SJCRH30 (cell line): Measurements from ENCODE around the gene ZNF451. TPM values are rescaled to one million over a fixed set of nuclear protein-coding genes. Genes with fewer than 3 reads are reported as not detected.
A peak's percentile ranks its signal among the peaks of the same experiment; 100 is the strongest.

Experiments
- DNase-seq, 2 experiments: peaks; one replicate each; pipeline ENCODE4 v3.0.0-alpha.2; 2015 to 2020
- H3K27ac ChIP-seq: fragments of 250-450 bp; sonication (Bioruptor Pico); 2 replicates; pipeline ENCODE4 v1.5.1; 2020; ENCODE audit warnings: mild to moderate bottlenecking, moderate library complexity
- H3K27me3 ChIP-seq: fragments of 250-450 bp; sonication (Bioruptor Pico); 2 replicates; pipeline ENCODE4 v1.5.1; 2020; ENCODE audit warnings: mild to moderate bottlenecking, moderate library complexity
- H3K36me3 ChIP-seq: fragments of 250-450 bp; sonication (Bioruptor Pico); 2 replicates; pipeline ENCODE4 v1.5.1; 2020; ENCODE audit warnings: mild to moderate bottlenecking, moderate library complexity
- H3K4me1 ChIP-seq: fragments of 250-450 bp; sonication (Bioruptor Pico); 2 replicates; pipeline ENCODE4 v1.5.1; 2020; ENCODE audit warnings: mild to moderate bottlenecking, moderate library complexity
- H3K4me3 ChIP-seq: fragments of 250-450 bp; sonication (Bioruptor Pico); 2 replicates; pipeline ENCODE4 v1.5.1; 2020; ENCODE audit warnings: mild to moderate bottlenecking, moderate library complexity
- H3K9me3 ChIP-seq: fragments of 250-450 bp; sonication (Bioruptor Pico); replicated peaks from 2 replicates; pipeline ENCODE4 v1.5.1; 2020; ENCODE audit warnings: mild to moderate bottlenecking, moderate library complexity
- total RNA-seq: library from RNA; depleted of rRNA; stranded (reverse); fragments of >200 nt; shearing (Covaris generic); gene quantifications from 2 replicates; pipeline ENCODE4 v1.2.3, GENCODE V29; 2014

The ZNF451 gene
- total RNA-seq, 1 experiment from 2014 or later = 40.3 TPM

- Histone ChIP-seq H3K27ac (no peak overlapping the region), H3K4me3 (no peak overlapping the region), H3K4me1 (no peaks in the 10 kb centered on the region; the same call in 1 of the 2 replicates), H3K36me3 (peaks cover 15% of the 10 kb centered on the region), H3K9me3 (no peaks in the 10 kb centered on the region), H3K27me3 (no peaks in the 10 kb centered on the region)
- peak in 1 of 2 experiments; percentile 62 for DNase-seq
Measured at GRCh38 chr6:57190140-57190539, 100.2 kb downstream of the ZNF451 start.

GRCh38 chr6:57193177-57193576 is 103.2 kb downstream of the ZNF451 start:
- Histone ChIP-seq H3K4me1 (no peaks in the 10 kb centered on the region; the same call in 1 of the 2 replicates), H3K9me3 (no peaks in the 10 kb centered on the region), H3K36me3 (peaks cover 15% of the 10 kb centered on the region), H3K27ac (no peak overlapping the region), H3K27me3 (no peaks in the 10 kb centered on the region), H3K4me3 (no peak overlapping the region)
- DNase-seq = no peak

GRCh38 chr6:57195457-57195856 is 105.5 kb downstream of the ZNF451 start:
- Histone ChIP-seq H3K27ac (no peak overlapping the region), H3K36me3 (peaks cover 15% of the 10 kb centered on the region), H3K4me3 (no peak overlapping the region), H3K27me3 (no peaks in the 10 kb centered on the region), H3K9me3 (no peaks in the 10 kb centered on the region), H3K4me1 (peaks cover 4% of the 10 kb centered on the region; the same call in 1 of the 2 replicates)
- no peak for DNase-seq

GRCh38 chr6:57198926-57199636 is 109.1 kb downstream of the ZNF451 start:
- DNase-seq = peak; percentile 42 to 49
- no peak overlapping the region for H3K27ac ChIP-seq

GRCh38 chr6:57201718-57202117 is 111.7 kb downstream of the ZNF451 start:
- H3K27ac ChIP-seq = no peak overlapping the region
- H3K27me3 ChIP-seq = no peaks in the 10 kb centered on the region
- H3K4me1 ChIP-seq = peaks cover 4% of the 10 kb centered on the region; the same call in 1 of the 2 replicates
- no peak overlapping the region for H3K4me3 ChIP-seq
- no peak for DNase-seq
- no peaks in the 10 kb centered on the region for H3K36me3 ChIP-seq
- H3K9me3 ChIP-seq = no peaks in the 10 kb centered on the region

More at GRCh38 chr6:57198926-57199636, 109.1 kb downstream of the ZNF451 start:
- no peaks in the 10 kb centered on the region for H3K9me3 ChIP-seq
- no peak overlapping the region for H3K4me3 ChIP-seq
- peaks cover 4% of the 10 kb centered on the region; the same call in 1 of the 2 replicates for H3K4me1 ChIP-seq
- H3K27me3 ChIP-seq = no peaks in the 10 kb centered on the region
- H3K36me3 ChIP-seq = 0 out of 2 replicates have a peak, but pooled peaks cover 3% of the 10 kb centered on the region

- H3K9me3 ChIP-seq = no peaks in the 10 kb centered on the region
- no peak overlapping the region for H3K27ac ChIP-seq
- H3K36me3 ChIP-seq = peaks cover 3% of the 10 kb centered on the region
- H3K27me3 ChIP-seq = no peaks in the 10 kb centered on the region
- no peak for DNase-seq
- no peak overlapping the region for H3K4me3 ChIP-seq
- H3K4me1 ChIP-seq = no peaks in the 10 kb centered on the region
Measured at GRCh38 chr6:57205550-57206328, 115.8 kb downstream of the ZNF451 start.

- Histone ChIP-seq H3K9me3 (no peaks in the 10 kb centered on the region), H3K27ac (no peak overlapping the region), H3K4me1 (no peaks in the 10 kb centered on the region), H3K27me3 (no peaks in the 10 kb centered on the region), H3K4me3 (no peak overlapping the region), H3K36me3 (peaks cover 3% of the 10 kb centered on the region)
- no peak for DNase-seq
Measured at GRCh38 chr6:57207141-57207540, 117.2 kb downstream of the ZNF451 start.

- no peaks in the 10 kb centered on the region for H3K9me3 ChIP-seq
- no peaks in the 10 kb centered on the region for H3K4me1 ChIP-seq
- no peak overlapping the region for H3K27ac ChIP-seq
- DNase-seq = no peak
- H3K27me3 ChIP-seq = no peaks in the 10 kb centered on the region
- peaks cover 3% of the 10 kb centered on the region for H3K36me3 ChIP-seq
- H3K4me3 ChIP-seq = no peak overlapping the region
Measured at GRCh38 chr6:57207872-57208271, 117.9 kb downstream of the ZNF451 start.

- Histone ChIP-seq H3K4me3 (no peak overlapping the region), H3K27ac (no peak overlapping the region), H3K36me3 (peaks cover 3% of the 10 kb centered on the region), H3K27me3 (no peaks in the 10 kb centered on the region), H3K4me1 (no peaks in the 10 kb centered on the region), H3K9me3 (no peaks in the 10 kb centered on the region)
- DNase-seq = no peak
Measured at GRCh38 chr6:57209030-57209429, 119.0 kb downstream of the ZNF451 start.

- no peak overlapping the region for H3K27ac ChIP-seq
- no peaks in the 10 kb centered on the region for H3K27me3 ChIP-seq
- H3K4me1 ChIP-seq = no peaks in the 10 kb centered on the region
- H3K9me3 ChIP-seq = no peaks in the 10 kb centered on the region
- no peak overlapping the region for H3K4me3 ChIP-seq
- H3K36me3 ChIP-seq = peaks cover 3% of the 10 kb centered on the region
- DNase-seq = no peak
Measured at GRCh38 chr6:57210060-57210459, 120.1 kb downstream of the ZNF451 start.

- DNase-seq = no peak
- Histone ChIP-seq H3K4me1 (no peaks in the 10 kb centered on the region), H3K27me3 (no peaks in the 10 kb centered on the region), H3K27ac (no peak overlapping the region), H3K9me3 (peaks cover 3% of the 10 kb centered on the region; the same call in 1 of the 2 replicates), H3K4me3 (no peak overlapping the region), H3K36me3 (no peaks in the 10 kb centered on the region; the same call in 1 of the 2 replicates)
Measured at GRCh38 chr6:57215260-57215659, 125.3 kb downstream of the ZNF451 start.

- peaks cover 4% of the 10 kb centered on the region; the same call in 1 of the 2 replicates for H3K9me3 ChIP-seq
- DNase-seq = no peak
Measured at GRCh38 chr6:57216235-57217101, 126.5 kb downstream of the ZNF451 start.

GRCh38 chr6:57217270-57217669 is 127.3 kb downstream of the ZNF451 start:
- H3K27ac ChIP-seq = no peak overlapping the region
- peaks cover 4% of the 10 kb centered on the region; the same call in 1 of the 2 replicates for H3K9me3 ChIP-seq
- H3K4me3 ChIP-seq = no peak overlapping the region
- H3K36me3 ChIP-seq = no peaks in the 10 kb centered on the region; the same call in 1 of the 2 replicates
- H3K4me1 ChIP-seq = no peaks in the 10 kb centered on the region
- DNase-seq = no peak
- H3K27me3 ChIP-seq = no peaks in the 10 kb centered on the region

More at GRCh38 chr6:57216235-57217101, 126.5 kb downstream of the ZNF451 start:
- H3K4me3 ChIP-seq = no peak overlapping the region
- H3K27me3 ChIP-seq = no peaks in the 10 kb centered on the region
- H3K27ac ChIP-seq = no peak overlapping the region
- H3K4me1 ChIP-seq = no peaks in the 10 kb centered on the region
- H3K36me3 ChIP-seq = no peaks in the 10 kb centered on the region; the same call in 1 of the 2 replicates
